Right lobe of liver (tissue), 4 donors: Measurements from ENCODE around the gene TSPAN10.

Experiments
- POLR2A ChIP-seq: fragments of 450-650 bp; IDR thresholded peaks from one replicate; pipeline ENCODE4 v1.6.1; 2017; ENCODE audit warnings: antibody characterized with exemption, mild to moderate bottlenecking
- TF ChIP-seq, protein P1 (sequence below), 4 donors: fragments of 200-600 bp in 3 of 4; fragments of 450-650 bp in 1 of 4; IDR thresholded peaks; one replicate each; pipeline versions ENCODE4 v1.5.1 to v1.8.0; 2016 to 2022; ENCODE audit warnings: antibody characterized with exemption in 4 of 4, mild to moderate bottlenecking in 2 of 4
- donor health status: DM: no; HTN: no; CAD: no.
- donor health status: DM: no; HTN: no; CAD: no.
- donor health status: DM: no; HTN: yes; CAD: no.

DNA sequence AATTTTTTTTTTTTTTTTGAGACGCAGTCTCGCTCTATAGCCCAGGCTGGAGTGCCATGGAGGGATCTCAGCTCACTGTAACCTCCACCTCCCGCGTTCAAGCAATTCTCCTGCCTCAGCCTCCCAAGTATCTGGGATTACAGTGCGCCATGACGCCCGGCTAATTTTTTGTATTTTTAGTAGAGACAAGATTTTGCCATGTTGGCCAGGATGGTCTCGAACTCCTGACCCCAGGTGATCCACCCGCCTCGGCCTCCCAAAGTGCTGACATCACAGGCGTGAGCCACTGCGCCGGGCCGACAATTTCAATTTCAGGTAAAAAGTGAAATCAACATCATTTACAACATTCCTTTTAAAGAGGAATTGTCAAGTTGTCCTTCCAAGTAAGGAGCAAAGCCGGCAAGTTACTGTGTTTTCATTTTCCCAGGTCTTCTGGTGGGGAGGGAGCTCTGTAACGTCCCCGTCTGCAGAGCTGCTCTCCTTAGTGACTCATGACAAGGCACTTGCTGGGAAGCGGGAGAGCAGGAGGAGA lies 957 bp upstream of the TSPAN10 start:
- TF ChIP-seq POLR2A = no peak
- TF ChIP-seq, protein P1, sequence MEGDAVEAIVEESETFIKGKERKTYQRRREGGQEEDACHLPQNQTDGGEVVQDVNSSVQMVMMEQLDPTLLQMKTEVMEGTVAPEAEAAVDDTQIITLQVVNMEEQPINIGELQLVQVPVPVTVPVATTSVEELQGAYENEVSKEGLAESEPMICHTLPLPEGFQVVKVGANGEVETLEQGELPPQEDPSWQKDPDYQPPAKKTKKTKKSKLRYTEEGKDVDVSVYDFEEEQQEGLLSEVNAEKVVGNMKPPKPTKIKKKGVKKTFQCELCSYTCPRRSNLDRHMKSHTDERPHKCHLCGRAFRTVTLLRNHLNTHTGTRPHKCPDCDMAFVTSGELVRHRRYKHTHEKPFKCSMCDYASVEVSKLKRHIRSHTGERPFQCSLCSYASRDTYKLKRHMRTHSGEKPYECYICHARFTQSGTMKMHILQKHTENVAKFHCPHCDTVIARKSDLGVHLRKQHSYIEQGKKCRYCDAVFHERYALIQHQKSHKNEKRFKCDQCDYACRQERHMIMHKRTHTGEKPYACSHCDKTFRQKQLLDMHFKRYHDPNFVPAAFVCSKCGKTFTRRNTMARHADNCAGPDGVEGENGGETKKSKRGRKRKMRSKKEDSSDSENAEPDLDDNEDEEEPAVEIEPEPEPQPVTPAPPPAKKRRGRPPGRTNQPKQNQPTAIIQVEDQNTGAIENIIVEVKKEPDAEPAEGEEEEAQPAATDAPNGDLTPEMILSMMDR (IDR thresholded peaks at IDR 0.05) = no peak
